Forelimb muscle (tissue), 1 donor: ENCODE results near the gene CCDC69. TPM values are rescaled to one million over a fixed set of nuclear protein-coding genes. Genes with fewer than 3 reads are reported as not detected.

Experiments
- DNase-seq: peaks from one replicate; pipeline ENCODE4 v3.0.0-alpha.2; 2013; ENCODE audit warnings: low read depth
- polyA plus RNA-seq: library from polyadenylated mRNA; unstranded; fragments of 120-200 nt; gene quantifications from one replicate; pipeline ENCODE4 v1.2.1, GENCODE V29; 2013; ENCODE audit not compliant: insufficient read length

Gene CCDC69
- polyA plus RNA-seq, 1 donor, result 110 TPM

DNA sequence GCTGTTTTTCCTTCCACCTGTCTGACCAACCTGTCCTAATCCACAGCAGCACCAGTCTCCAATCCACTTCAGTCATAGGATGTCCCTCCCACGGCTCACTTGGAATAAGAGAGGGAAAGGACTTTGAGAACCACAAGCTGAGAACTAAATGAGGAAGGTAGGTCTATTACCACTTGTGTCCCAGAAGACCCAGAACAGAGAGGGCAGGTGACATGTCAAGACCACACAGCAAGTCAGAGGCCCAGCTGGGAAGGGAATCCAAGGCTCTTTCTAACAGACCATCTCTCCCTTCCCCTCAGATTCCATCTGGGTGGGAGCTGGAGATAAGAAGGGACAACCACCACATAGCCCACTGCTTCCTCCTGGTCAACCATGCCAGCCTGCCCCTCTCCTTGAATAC is 81.0 kb downstream of the CCDC69 start:
- no peak for DNase-seq

DNA sequence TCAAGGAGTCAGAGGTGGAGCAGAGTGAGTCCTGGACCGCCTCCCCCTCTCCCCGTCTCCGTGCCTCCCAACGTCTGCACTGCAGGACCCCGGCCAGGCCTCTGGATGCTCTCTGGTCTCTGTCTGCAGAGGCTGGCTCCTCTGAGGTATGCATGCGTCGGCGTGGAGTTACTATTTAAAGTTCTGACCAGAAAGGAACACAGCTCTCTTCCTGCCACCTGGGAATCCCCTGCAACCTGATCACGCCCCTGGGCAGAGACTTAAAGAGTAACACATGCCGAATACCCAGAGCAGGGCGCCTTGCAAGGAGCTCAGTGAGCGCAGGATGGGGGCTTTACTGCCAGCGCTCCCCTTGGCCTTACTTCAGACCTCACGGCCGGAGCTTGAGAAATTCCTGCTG is 82.4 kb downstream of the CCDC69 start:
- DNase-seq, result no peak

DNA sequence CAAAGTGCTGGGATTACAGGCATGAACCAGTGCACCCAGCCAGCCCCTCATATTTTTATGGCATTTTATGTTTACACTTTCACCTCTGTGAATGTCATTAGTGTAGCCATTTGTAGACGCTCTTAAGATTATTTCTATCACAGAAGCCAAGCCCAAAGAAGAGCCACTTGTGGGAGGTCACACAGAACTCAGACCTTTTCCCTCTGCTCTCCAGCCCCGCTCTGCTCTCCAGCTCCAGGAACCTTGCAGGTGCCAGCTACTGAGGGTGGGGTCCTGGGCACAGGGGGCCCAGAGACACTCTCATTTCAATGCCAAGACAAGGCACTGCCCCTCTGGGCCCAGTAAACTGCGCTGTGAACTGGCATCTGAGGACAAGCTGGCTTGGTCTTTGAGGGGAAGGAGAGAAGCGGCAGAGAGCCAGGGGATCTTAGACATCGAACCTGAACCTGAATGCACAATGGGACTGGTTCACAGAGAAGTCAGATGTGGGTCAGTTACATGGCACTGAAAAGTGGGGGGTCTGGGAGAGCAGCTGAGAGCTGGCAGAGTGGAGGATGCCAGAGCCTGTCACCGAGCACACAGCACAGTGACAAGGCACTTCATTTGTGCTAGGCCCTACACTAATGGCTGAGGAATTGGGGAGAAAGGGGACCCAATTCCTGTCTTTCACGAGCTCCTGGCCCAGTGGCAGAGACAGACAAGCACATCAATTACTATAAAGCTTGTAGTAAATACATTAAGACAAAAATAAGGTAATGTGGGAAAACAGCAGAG is 83.0 kb downstream of the CCDC69 start:
- no peak for DNase-seq

DNA sequence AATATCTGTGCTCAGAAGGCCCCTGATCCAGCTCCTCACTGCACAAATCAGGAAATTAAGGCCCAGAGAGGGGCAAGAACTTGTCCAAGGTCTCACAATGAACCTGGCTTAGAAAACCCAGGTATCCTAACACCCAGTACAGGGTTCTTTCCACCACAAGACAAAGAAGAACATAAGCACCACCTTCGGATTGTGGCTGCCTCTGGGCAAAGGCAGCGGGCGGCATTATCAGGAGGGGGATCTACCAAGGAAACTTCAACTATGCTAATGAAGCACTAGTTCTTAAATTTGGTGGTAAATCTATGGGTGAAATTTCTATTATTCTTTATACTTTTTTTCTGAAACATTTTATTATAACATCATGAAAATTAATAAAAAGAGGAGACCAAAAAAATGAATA is 84.2 kb downstream of the CCDC69 start:
- no peak for DNase-seq

DNA sequence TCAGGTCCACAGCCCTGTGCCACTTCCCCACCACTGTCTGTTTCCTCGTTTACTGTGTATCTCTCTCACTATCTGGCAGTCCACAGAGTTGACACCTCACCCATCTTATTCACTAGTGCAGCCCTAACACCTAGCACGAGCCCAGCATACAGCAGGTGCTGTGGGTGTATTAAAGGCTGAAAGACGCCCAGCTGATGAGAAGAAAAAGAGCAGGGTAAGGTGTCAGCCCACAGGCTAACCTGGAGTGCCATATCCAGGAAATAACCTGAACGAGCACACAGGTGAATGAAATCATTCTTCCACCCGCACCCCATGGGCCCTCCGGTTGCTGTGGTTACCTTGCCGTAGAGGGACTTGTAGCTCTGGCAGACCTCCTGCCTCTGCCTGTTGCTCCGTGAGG is 84.9 kb downstream of the CCDC69 start:
- DNase-seq, result no peak

DNA sequence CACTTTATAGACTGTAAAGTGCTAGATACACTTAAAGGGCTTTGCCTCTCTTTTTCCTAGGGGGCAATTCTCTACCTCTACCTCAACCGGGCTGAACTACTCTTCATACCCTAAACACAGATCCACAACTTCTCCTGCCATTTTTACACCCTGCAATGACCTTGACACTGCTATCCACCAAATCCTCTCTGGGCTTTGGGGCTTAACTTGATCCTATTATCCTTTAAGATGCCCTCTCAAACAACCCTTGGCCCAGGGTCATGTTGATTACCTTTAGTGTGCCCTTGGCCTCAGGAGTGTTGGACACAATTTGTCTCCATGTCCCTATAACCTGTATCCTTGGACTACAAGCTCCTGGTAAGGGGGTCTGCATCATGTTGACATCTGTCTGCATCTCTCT is 85.8 kb downstream of the CCDC69 start:
- no peak for DNase-seq

DNA sequence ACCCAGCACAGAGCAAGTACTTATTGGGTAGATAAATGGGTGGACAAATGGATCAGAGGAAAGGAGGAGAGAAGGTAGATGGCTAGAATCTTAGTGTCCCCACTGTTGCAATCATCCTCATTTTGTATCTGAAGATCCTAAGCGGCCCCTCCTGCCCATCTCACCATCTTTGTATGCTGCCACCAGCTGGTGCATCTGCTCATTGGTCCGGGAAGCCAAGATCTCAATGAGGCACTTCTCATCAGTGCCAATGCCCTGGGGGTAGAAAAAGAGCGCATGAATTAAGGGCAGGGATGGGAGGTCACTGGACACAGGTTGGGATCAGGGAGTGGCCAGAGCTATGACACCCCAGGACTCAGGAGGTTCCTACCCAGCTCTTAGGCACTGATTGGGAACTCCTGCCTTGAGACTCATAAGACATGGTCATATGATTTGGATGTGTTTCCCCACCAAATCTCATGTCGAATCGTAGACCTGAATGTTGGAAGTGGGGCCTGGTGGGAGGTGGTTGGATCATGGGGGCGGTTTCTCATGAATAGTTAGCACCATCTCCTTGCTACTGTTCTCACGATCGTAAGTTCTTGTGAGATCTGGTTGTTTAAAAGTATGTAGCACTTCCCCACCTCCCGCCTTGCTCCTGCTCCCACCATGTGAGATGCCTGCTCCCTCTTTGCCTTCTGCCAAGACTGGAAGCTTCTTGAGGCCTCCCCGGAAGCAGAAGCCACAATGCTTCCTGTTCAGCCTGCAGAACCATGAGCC is 86.6 kb downstream of the CCDC69 start:
- DNase-seq, result no peak

DNA sequence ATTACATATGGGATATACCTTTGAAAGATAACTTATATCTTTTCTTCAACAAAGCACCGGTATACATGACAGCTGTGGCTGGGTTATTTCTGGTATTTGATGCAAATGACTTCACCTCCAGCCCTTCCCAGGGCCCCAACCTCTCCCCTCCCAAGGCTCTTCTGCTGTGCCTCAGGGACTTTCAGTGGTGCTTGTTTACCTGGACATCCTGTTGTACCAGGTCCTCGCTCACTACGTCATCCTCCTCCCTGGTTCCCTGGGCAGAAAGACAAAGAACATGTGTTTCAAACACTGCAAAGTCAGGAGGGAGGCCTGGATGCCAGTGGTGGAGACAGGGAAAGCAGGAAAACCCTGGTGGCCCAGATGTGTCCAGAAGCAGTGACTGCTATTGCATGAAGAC is 89.7 kb downstream of the CCDC69 start:
- DNase-seq, result no peak

DNA sequence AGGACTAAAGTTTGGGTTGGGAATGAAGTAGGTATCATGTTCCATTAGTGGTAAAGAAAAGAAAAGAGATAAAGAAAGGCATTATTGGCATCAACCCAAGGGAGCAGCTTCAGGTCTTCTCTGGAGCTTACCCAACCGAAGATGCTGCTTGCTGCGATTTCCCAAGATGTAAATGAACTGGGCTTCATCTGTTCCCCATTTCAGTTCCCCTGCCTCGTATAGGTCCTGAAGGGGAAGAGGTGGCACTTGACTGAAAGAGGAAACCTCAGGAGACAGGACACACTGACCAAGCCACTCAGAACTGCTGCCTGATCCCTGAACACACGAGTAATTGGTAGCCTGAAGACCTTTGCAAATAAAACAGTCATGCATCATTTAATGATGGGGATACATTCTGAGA is 90.9 kb downstream of the CCDC69 start:
- no peak for DNase-seq

Other genes starting within 250 kb of the CCDC69 start
- gene GPX3, start 203.5 kb downstream of the CCDC69 start, polyA plus RNA-seq, result 45.0 TPM
- gene TNIP1, start 143.1 kb downstream of the CCDC69 start, polyA plus RNA-seq, result 84.6 TPM
- 325 TPM for gene ANXA6, start 66.3 kb downstream of the CCDC69 start, polyA plus RNA-seq
- gene GM2A, start 29.1 kb upstream of the CCDC69 start, polyA plus RNA-seq, result 19.0 TPM
- gene SLC36A3, start 79.7 kb upstream of the CCDC69 start, polyA plus RNA-seq, result not detected
- 0.62 TPM for gene SLC36A2, start 123.5 kb upstream of the CCDC69 start, polyA plus RNA-seq
- 26.4 TPM for gene SLC36A1, start 223.5 kb upstream of the CCDC69 start, polyA plus RNA-seq